Kasumi-1 (cell line): ENCODE data around the gene ARHGEF33.

Experiments used
- DNase-seq, 2 experiments: peaks; one replicate each; lab custom pipeline; 2025; lab: John Stamatoyannopoulos, UW

The ARHGEF33 gene

GRCh38 chr2:38889575-38889974, at the start of gene ARHGEF33:
Gene ARHGEF33, plus strand, starts transcription at chr2:38889875. Its CDS starts 29,573 bp downstream, at chr2:38919448.
- no peak for DNase-seq

GRCh38 chr2:38850045-38850444, 39.6 kb upstream of the ARHGEF33 start:
- DNase-seq = no peak

- no peak for DNase-seq
Measured at GRCh38 chr2:38856165-38856564, 33.5 kb upstream of the ARHGEF33 start.

DNA sequence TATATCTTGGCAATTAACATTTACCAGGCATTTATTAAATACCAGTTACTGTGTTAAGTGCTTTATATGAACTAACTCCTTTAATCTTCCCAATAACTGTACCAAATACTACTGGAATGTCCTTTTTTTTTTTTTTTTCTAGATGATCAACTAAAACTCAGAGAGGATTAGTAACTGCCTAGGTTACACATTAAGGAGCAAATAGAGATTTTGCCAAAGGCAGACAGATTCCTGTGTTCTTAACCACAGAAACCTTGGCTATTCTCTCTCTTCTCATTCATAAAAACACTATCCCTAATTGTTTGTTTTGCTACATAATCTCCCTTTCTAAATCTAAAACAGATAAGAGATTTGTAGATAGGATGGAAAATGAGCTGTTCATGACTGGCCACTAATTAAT, 27.2 kb upstream of the ARHGEF33 start:
- no peak for DNase-seq

GRCh38 chr2:38863061-38863695, 26.5 kb upstream of the ARHGEF33 start:
- DNase-seq = no peak

DNA sequence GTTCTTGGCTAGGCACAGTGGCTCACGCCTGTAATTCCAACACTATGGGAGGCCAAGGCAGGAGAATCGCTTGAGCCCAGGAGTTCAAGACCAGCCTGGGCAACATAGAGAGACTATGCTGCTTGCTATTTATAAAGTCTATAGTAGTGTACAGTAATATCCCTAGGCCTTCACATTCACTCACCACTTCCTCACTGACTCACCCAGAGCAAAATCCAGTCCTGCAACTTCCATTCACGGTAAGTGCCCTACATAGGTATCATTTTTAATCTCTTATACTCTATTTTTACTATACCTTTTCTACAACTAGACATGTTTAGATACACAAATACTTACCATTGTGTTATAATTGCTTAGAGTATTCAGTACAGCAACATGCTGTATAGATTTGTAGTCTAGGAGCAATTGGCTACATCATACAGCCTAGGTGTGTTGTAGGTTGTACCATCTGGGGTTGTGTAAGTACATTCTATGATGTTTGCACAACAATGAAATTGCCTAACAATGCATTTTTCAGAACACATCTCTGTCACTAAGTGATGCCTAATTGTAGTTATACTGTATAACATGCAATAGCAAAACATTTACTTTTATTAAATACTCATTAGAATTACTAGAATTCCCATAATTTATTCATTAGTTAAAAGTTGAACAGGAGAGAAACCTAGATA, 22.8 kb upstream of the ARHGEF33 start:
- peak; percentile 4 to 11 for DNase-seq

DNA sequence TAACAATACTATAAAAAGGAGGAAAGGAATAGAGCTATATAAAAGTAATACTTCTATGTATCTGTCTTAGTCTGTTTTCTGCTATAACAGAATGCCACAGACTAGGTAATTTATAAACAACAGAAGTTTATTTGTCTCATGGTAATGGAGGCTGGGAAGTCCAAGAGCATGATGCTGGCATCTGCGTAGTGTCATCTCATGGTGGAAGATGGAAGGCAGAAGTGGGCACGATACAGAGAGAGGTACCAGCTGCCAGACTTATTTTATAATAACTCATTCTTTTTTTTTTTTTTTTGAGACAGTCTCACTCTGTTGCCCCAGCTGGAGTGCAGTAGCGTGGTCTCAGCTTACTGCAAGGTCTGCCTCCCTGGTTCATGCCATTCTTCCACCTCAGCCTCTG, 18.2 kb upstream of the ARHGEF33 start:
- DNase-seq = no peak

DNA sequence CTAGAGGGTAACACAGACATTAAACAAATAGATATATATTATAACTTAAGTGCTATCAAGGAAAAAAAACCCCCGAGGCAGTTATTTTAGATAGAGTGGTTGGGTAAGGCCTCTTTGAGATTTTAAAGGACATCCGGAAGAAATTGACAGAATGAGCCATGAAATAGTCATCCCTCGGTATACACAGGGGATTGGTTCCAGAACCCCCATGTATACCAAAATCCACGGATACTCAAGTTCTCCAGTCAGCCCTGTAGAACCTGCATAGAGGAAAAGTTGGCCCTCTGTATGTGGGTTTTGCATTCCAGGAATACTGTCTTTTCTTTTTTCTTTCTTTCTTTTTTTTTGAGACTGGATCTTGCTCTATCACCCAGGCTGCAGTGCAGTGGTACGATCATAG, 15.9 kb upstream of the ARHGEF33 start:
- no peak for DNase-seq

DNA sequence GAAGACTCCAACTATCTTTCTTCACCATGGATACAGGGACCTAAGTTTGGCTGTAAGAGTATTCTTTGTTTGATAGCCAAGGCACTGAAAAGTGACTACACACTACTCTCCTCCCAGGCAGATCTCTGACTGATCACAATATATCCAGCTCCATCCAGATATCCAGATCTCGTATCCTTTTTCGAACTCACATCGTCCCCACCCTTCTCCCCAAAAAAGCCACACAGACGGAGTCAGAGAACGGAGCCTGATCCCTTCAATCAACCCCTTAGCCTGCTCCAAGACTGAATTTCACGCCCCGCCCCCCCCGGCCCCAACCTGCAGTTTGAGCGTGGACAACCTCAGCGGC, 14.5 kb upstream of the ARHGEF33 start:
- DNase-seq = no peak

GRCh38 chr2:38875576-38876367, 13.9 kb upstream of the ARHGEF33 start, which contains the start of the genes DHX57 and MORN2:
Gene DHX57, minus strand, starts transcription at chr2:38875934. Its CDS starts 7,529 bp downstream, at chr2:38868405.
Gene MORN2, plus strand, starts transcription at chr2:38875976.
- DNase-seq = peak; percentile 69 to 73

- no peak for DNase-seq
Measured at GRCh38 chr2:38876407-38876806, 13.3 kb upstream of the ARHGEF33 start.

DNA sequence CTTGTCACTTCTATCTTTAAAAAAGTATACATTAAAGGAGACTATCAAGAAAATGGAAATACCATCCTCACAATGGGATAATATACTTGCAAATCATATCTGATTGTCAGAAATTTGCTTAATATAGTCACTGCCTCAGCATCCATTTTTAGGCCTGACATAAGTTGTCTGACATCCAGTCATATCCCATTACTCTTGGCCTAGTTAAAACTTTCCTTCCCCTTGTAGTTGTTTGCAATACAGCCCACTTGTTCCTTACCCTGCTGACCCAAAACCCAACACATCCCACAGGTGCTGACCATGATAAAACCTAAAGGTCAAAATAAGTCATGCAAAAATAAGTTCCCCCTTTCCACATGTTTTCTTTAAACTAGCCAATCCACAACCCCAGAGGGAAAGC, 3.6 kb upstream of the ARHGEF33 start:
- DNase-seq = no peak

DNA sequence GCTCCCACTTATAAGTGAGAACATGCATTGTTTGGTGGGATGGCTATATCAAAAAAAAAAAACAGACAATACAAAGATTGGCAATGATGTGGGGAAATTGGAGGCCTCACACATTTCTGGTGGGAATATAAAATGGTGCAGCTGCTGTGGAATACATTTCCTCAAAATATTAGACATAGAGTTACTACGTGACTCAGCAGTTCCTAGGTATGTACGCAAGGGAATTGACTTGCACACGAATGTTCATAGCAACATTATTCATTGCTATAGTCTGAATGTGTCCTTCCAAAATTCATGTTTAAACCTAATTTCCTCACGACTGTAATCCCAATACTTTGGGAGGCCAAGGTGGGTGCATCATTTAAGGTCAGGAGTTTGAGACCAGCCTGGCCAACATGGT, 2.3 kb upstream of the ARHGEF33 start:
- no peak for DNase-seq

DNA sequence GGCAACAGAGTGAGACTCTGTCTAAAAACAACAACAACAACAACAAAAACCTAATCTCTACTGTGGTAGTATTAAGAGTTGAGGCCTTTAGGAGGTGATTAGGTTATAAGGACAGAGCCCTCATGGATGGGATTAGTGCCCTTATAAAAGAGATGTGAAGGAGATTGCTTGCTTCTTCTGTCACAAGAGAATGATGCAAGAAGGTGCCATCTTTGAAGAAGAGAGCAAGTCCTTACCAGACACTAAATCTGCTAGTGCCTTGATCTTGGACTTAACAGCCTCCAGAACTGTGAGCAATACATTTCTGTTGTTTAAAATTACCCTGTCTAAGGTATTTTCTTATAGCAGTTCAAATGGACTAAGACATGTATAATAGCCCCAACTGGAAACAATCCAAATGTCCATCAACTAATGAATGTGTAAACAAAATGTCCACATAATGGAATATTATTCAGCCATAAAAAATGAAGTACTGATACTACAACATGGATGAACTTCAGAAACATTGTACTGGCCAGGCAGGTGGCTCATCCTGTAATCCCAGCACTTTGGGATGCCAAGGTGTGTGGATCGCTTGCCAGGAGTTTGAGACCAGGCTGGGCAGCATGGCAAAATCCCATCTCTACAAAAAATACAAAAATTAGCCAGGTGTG, 1.6 kb upstream of the ARHGEF33 start:
- no peak for DNase-seq

- no peak for DNase-seq
Measured at GRCh38 chr2:38889045-38889444, 630 bp upstream of the ARHGEF33 start.

GRCh38 chr2:38892819-38893218, 3.1 kb downstream of the ARHGEF33 start:
- no peak for DNase-seq

GRCh38 chr2:38898256-38898655, 8.6 kb downstream of the ARHGEF33 start:
- DNase-seq = no peak

DNA sequence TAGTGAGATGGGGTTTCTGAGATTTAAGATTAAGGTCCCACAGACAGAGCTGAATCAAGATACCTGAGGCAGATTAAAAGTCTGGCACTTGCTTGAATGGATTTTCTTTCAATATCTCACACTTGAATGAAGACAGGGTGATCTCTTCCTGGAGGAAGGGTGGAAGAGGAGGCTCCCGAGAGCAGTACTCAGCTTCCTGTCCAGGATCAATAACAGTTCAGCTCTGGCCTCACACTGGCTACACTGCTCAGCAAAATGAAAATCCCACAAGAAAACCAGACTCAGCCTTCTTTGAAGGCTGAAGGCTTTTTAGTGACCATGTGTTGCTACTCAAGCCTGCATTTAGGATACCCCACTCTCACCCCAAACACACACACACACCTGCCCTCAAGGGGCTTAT, 11.1 kb downstream of the ARHGEF33 start:
- DNase-seq = no peak

DNA sequence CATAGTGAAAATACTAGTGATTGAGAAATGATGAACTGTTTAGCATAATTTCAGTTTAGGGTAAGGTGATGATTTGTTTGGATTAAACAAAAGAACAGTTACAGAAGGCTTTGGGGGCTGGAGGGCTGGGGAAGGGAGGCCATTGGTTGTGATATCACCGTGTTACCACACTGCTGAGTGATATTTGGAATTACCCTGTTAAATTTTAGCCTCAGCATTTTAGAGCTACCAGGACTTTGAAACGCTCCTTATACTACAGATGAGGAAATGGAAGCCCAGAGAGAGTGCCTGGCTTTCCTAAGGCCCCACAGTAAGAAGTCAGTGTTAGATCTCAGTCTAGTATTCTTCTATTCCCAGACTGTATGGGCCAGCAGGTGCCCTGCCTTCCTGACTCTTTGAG, 15.6 kb downstream of the ARHGEF33 start:
- DNase-seq = no peak

- no peak for DNase-seq
Measured at GRCh38 chr2:38907242-38907641, 17.6 kb downstream of the ARHGEF33 start.

DNA sequence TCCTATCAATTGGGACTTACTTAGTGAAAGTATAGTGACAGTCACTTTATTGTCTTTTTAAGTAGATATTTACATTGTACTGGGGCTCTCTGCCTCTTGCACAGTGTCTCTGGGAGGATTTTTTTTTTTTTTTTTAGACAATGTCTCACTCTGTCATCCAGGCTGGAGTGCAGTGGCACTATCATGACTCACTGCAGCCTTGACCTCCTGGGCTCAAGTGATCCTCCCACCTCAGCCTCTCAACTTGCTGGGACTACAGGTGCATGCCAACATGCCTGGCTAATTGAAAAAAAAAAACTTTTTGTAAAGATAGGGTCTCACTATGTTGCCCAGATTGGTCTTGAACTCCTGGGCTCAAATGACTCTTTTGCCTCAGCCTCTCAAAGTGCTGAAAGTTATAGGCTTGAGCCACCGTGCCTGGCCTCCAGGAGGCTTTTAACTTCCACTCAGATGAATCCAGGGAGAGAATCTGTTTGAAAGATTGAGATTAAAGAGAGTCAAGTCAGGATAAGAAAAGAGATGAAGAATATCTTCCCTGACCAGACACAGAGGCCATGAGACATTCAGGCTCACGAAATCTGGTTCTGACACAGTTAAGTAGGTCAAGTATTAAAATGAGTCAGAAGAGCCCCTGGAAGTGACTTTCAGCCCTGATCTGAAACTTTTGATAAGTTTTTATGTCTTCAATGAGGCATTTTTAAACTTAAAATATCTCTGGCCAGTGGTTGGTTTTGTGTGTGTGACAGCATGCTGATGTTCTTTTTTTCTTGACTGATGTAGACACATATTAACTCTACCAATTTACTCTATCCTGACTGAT, 18.3 kb downstream of the ARHGEF33 start:
- no peak for DNase-seq

- DNase-seq = no peak
Measured at GRCh38 chr2:38909872-38910271, 20.2 kb downstream of the ARHGEF33 start.
